ENCODE data around the gene DUSP14. TPM values are rescaled to one million over a fixed set of nuclear protein-coding genes. Genes with fewer than 3 reads are reported as not detected.
A peak's percentile ranks its signal among the peaks of the same experiment; 100 is the strongest.

The DUSP14 gene
- total and polyA plus RNA-seq, 2 of the 13 experiments (the other 11 are each of a cell fraction or from before 2014, with no cell fraction given), result 33.5 to 39.8 TPM

GRCh38 chr17:37502009-37502936, 12.6 kb downstream of the DUSP14 start (continued):
- TF ChIP-seq ZNF331 (CRISPR knock-in tag; IDR thresholded peaks at IDR 0.05) (peak; percentile 68; the same call in 1 of the 2 replicates), USF2 (IDR thresholded peaks at IDR 0.05; ENCODE audit: low read depth, low read length) (no peak), USF2 (CRISPR knock-in tag; IDR thresholded peaks at IDR 0.05; ENCODE audit: borderline replicate concordance) (no peak), FLYWCH1 (CRISPR knock-in tag; IDR thresholded peaks at IDR 0.05) (no peak), PLSCR1 (CRISPR knock-in tag; IDR thresholded peaks at IDR 0.05; ENCODE audit: borderline replicate concordance) (no peak), ZNF367 (CRISPR knock-in tag; IDR thresholded peaks at IDR 0.05; ENCODE audit: borderline replicate concordance) (no peak), ZBTB49 (CRISPR knock-in tag; IDR thresholded peaks at IDR 0.05; ENCODE audit: borderline replicate concordance) (no peak), TFDP1 (CRISPR knock-in tag; IDR thresholded peaks at IDR 0.05; ENCODE audit: borderline replicate concordance) (no peak), NBN (conservative IDR thresholded peaks at IDR 0.05) (no peak), PATZ1 (CRISPR knock-in tag; IDR thresholded peaks at IDR 0.05) (peak; percentile 38), MTA3 (CRISPR knock-in tag; IDR thresholded peaks at IDR 0.05) (no peak), ZNF33B (CRISPR knock-in tag; IDR thresholded peaks at IDR 0.05) (no peak), ZNF414 (CRISPR knock-in tag; IDR thresholded peaks at IDR 0.05) (no peak), ZNF660 (CRISPR knock-in tag; IDR thresholded peaks at IDR 0.05; ENCODE audit: borderline replicate concordance, low read depth) (no peak)

Measured in HepG2 (cell line).